Fibroblast of lung (primary cell): ENCODE data around the gene DAPK3. TPM values are rescaled to one million over a fixed set of nuclear protein-coding genes. Genes with fewer than 3 reads are reported as not detected.
"Not testable (repeated sequence)": the region's sequence is repeated elsewhere in the genome, so short reads cannot be mapped to it uniquely, and the experiment has no call there.

ENCODE experiments used
- DNase-seq, 2 donors: peaks; one replicate each; pipeline versions ENCODE4 v3.0.0 to v3.0.0-alpha.2; 2010; ENCODE audit warnings: low read depth in 2 of 2
- H2AFZ ChIP-seq: 2 replicates; pipeline ENCODE4 v1.5.1; 2012; ENCODE audit warnings: low read length, control low read depth, inconsistent platforms
- H3K27ac ChIP-seq: 2 replicates; pipeline ENCODE4 v1.5.1; 2011; ENCODE audit warnings: low read length, control low read depth; ENCODE audit not compliant: insufficient read depth
- H3K27me3 ChIP-seq: 2 replicates; pipeline ENCODE4 v1.5.1; 2011; ENCODE audit warnings: mild to moderate bottlenecking, low read length; ENCODE audit not compliant: control insufficient read depth, insufficient read depth
- H3K36me3 ChIP-seq: 2 replicates; pipeline ENCODE4 v1.5.1; 2011; ENCODE audit warnings: low read length; ENCODE audit not compliant: control insufficient read depth, insufficient read depth
- H3K4me1 ChIP-seq: 2 replicates; pipeline ENCODE4 v1.5.1; 2011; ENCODE audit warnings: low read length; ENCODE audit not compliant: control insufficient read depth, insufficient read depth; ENCODE audit errors: extremely low read depth
- H3K4me2 ChIP-seq: 2 replicates; pipeline ENCODE4 v1.5.1; 2011; ENCODE audit warnings: low read length, control low read depth; ENCODE audit not compliant: insufficient read depth; ENCODE audit errors: extremely low read depth
- H3K4me3 ChIP-seq, 4 experiments: fragments of 200-600 bp in 1 of 4; sonication (generic) in 1 of 4; replicated peaks in 1 of 4; 2 replicates each; pipeline ENCODE4 v1.5.1; 2011 to 2016; ENCODE audit warnings: low read length in 4 of 4, low read depth in 3 of 4, mild to moderate bottlenecking in 3 of 4, control low read depth in 2 of 4, inconsistent platforms in 1 of 4, mixed read lengths in 1 of 4; ENCODE audit not compliant: insufficient read depth in 1 of 4; ENCODE audit errors: control extremely low read depth in 1 of 4
- H3K79me2 ChIP-seq: 2 replicates; pipeline ENCODE4 v1.5.1; 2012; ENCODE audit warnings: mild to moderate bottlenecking, low read length, inconsistent platforms; ENCODE audit not compliant: control insufficient read depth, insufficient read depth
- H3K9ac ChIP-seq: 2 replicates; pipeline ENCODE4 v1.5.1; 2011; ENCODE audit warnings: mild to moderate bottlenecking, low read length, control low read depth; ENCODE audit not compliant: insufficient read depth
- H3K9me3 ChIP-seq: 2 replicates; pipeline ENCODE4 v1.5.1; 2012; ENCODE audit warnings: low read depth, low read length; ENCODE audit not compliant: control insufficient read depth, insufficient read depth
- H4K20me1 ChIP-seq: 2 replicates; pipeline ENCODE4 v1.5.1; 2011; ENCODE audit warnings: low read length; ENCODE audit not compliant: control insufficient read depth, insufficient read depth; ENCODE audit errors: extremely low read depth
- EZH2 ChIP-seq: IDR thresholded peaks from 2 replicates; pipeline ENCODE4 v1.5.1; 2012; ENCODE audit warnings: low read length, control low read depth, mild to moderate bottlenecking; ENCODE audit errors: missing control alignments
- polyA plus RNA-seq, 2 donors: library from polyadenylated mRNA; depleted of rRNA in 1 of 2; stranded (reverse) in 1 of 2; unstranded in 1 of 2; fragments of >200 nt; gene quantifications; 2 replicates each; pipeline ENCODE4 v1.2.1, GENCODE V29; 2011 to 2012; ENCODE audit warnings: missing spikeins in 1 of 2
- total RNA-seq: library from RNA; depleted of rRNA; stranded (reverse); fragments of >200 nt; gene quantifications from 2 replicates; pipeline ENCODE4 v1.2.1, GENCODE V29; 2014
- TF ChIP-seq, protein P1 (sequence below), 2 donors: IDR thresholded peaks in 1 of 2; conservative IDR thresholded peaks in 1 of 2; 1 replicate in 1 of 2; 2 replicates in 1 of 2; pipeline ENCODE4 v1.5.1; 2011 to 2012; ENCODE audit warnings: low read length in 2 of 2, control low read depth in 1 of 2, inconsistent platforms in 1 of 2, low read depth in 1 of 2, mild to moderate bottlenecking in 1 of 2

Gene DAPK3
- total and polyA plus RNA-seq, 2 donors (not counting 1 experiment from before 2014, with no cell fraction given): 69.8 to 114 TPM

GRCh38 chr19:4007021-4007835, 36.3 kb upstream of the DAPK3 start, which contains the start of gene PIAS4:
Gene PIAS4 (plus strand): TSS chr19:4007736. CDS start chr19:4007761, 25 bp downstream.
- peak within 1 kb of the TSS; percentile 71 for H3K9ac ChIP-seq
- peak within 1 kb of the TSS; percentile 76 to 92 (median 92) for H3K4me3 ChIP-seq
- peaks cover 5% of the 10 kb centered on the region for H3K36me3 ChIP-seq
- H3K4me2 ChIP-seq: peak within 1 kb of the TSS; percentile 98
- H4K20me1 ChIP-seq: no peaks in the 10 kb centered on the region
- H3K4me1 ChIP-seq: peaks cover 8% of the 10 kb centered on the region
- no peaks in the 10 kb centered on the region for H3K9me3 ChIP-seq
- DNase-seq: peak; percentile 86 to 91
- TF ChIP-seq, protein P1, sequence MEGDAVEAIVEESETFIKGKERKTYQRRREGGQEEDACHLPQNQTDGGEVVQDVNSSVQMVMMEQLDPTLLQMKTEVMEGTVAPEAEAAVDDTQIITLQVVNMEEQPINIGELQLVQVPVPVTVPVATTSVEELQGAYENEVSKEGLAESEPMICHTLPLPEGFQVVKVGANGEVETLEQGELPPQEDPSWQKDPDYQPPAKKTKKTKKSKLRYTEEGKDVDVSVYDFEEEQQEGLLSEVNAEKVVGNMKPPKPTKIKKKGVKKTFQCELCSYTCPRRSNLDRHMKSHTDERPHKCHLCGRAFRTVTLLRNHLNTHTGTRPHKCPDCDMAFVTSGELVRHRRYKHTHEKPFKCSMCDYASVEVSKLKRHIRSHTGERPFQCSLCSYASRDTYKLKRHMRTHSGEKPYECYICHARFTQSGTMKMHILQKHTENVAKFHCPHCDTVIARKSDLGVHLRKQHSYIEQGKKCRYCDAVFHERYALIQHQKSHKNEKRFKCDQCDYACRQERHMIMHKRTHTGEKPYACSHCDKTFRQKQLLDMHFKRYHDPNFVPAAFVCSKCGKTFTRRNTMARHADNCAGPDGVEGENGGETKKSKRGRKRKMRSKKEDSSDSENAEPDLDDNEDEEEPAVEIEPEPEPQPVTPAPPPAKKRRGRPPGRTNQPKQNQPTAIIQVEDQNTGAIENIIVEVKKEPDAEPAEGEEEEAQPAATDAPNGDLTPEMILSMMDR (conservative IDR thresholded peaks at IDR 0.05 in 1 of 2, IDR thresholded peaks at IDR 0.05 in 1 of 2; ENCODE audit: low read depth in 1 of 2, low read length in 2 of 2): no peak
- TF ChIP-seq EZH2: no peak
- H3K27me3 ChIP-seq: no peaks in the 10 kb centered on the region
- peak within 1 kb of the TSS; percentile 97 for H2AFZ ChIP-seq
- H3K79me2 ChIP-seq: peaks cover 37% of the 10 kb centered on the region
- peak within 1 kb of the TSS; percentile 59 for H3K27ac ChIP-seq

- not testable (repeated sequence) for H2AFZ ChIP-seq, H3K27me3 ChIP-seq, H3K36me3 ChIP-seq, H3K9me3 ChIP-seq, H3K4me3 ChIP-seq, H3K9ac ChIP-seq, H3K4me1 ChIP-seq, H3K27ac ChIP-seq, DNase-seq, H4K20me1 ChIP-seq, H3K4me2 ChIP-seq
- H3K79me2 ChIP-seq: peaks cover 24% of the 10 kb centered on the region
Measured at GRCh38 chr19:4005436-4005835, 34.5 kb upstream of the DAPK3 start.

DNA sequence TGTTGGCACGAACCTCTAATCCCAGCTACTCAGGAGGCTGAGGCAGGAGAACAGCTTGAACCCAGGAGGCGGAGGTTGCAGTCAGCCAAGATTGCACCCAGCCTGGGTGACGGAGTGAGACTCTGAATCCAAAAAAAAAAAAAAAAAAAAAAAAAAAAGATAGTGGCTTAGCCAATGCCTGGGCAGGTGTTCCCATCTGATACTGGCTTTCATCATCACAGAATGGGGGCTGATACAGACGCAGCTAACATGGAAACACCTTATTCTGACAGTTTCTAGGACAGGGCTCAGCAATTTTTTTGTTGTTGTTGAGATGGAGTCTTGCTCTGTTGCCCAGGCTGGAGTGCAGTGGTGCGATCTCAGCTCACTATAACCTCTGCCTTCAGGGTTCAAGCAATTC, 29.9 kb upstream of the DAPK3 start:
- H3K27me3 ChIP-seq, H3K4me2 ChIP-seq, H3K9ac ChIP-seq, H3K36me3 ChIP-seq, H3K4me3 ChIP-seq, H2AFZ ChIP-seq, H3K27ac ChIP-seq, H3K9me3 ChIP-seq, H3K4me1 ChIP-seq, H4K20me1 ChIP-seq, H3K79me2 ChIP-seq, DNase-seq: not testable (repeated sequence)

DNA sequence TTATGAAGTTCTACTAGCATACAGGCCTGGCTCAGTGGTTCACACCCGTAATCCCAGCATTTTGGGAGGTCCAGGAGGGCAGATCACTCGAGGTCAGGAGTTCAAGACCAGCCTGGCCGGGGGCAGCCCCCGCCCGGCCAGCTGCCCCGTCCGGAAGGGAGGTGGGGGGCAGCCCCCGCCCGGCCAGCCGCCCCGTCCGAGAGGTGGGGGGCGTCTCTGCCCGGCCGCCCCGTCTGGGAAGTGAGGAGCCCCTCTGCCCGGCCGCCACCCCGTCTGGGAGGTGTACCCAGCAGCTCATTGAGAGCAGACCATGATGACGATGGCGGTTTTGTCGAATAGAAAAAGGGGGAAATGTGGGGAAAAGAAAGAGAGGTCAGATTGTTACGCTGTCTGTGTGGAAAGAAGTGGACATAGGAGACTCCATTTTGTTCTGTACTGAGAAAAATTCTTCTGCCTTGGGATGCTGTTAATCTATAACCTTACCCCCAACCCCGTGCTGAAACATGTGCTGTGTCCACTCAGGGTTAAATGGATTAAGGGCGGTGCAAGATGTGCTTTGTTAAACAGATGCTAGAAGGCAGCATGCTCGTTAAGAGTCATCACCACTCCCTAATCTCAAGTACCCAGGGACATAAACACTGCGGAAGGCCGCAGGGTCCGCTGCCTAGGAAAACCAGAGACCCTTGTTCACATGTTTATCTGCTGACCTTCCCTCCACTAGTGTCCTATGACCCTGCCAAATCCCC, 27.9 kb upstream of the DAPK3 start:
- H3K79me2 ChIP-seq, H3K4me3 ChIP-seq, H3K9me3 ChIP-seq, H2AFZ ChIP-seq, H3K36me3 ChIP-seq, H3K4me1 ChIP-seq, H3K27me3 ChIP-seq, H3K9ac ChIP-seq, H4K20me1 ChIP-seq, H3K27ac ChIP-seq, DNase-seq, H3K4me2 ChIP-seq: not testable (repeated sequence)
